CD4-positive, alpha-beta memory T cell (primary cell): ENCODE data around the gene NNMT. TPM values are rescaled to one million over a fixed set of nuclear protein-coding genes. Genes with fewer than 3 reads are reported as not detected.

Source experiments
- CTCF ChIA-PET: fragments of 350-600 bp; sonication (Branson Sonifier 250); formaldehyde crosslinking; loops from one replicate; lab custom pipeline; 2021; ENCODE audit warnings: inconsistent platforms; ENCODE audit not compliant: partially characterized antibody; lab: Charles Lee
- POLR2A ChIA-PET: fragments of 350-600 bp; sonication (Branson Sonifier 250); formaldehyde crosslinking; loops from one replicate; lab custom pipeline; 2021; ENCODE audit not compliant: partially characterized antibody; lab: Charles Lee
- DNase-seq, 5 donors: peaks; one replicate each; pipeline versions ENCODE4 v3.0.0 to v3.0.0-alpha.2; 2020 to 2022; ENCODE audit warnings: mixed read lengths in 1 of 5
- H3K27ac ChIP-seq: one replicate; pipeline ENCODE4 v1.7.0; 2013; ENCODE audit warnings: low read depth, low read length
- H3K27me3 ChIP-seq: 2 replicates; pipeline ENCODE4 v1.7.0; 2013; ENCODE audit warnings: mild to moderate bottlenecking, low read length, moderate library complexity; ENCODE audit not compliant: insufficient read depth
- H3K36me3 ChIP-seq: 2 replicates; pipeline ENCODE4 v1.7.0; 2013; ENCODE audit warnings: mild to moderate bottlenecking, low read length, moderate library complexity; ENCODE audit not compliant: insufficient read depth
- H3K4me1 ChIP-seq: 2 replicates; pipeline ENCODE4 v1.7.0; 2013; ENCODE audit warnings: mild to moderate bottlenecking, low read length, moderate library complexity; ENCODE audit not compliant: insufficient read depth
- H3K4me3 ChIP-seq, 2 donors: one replicate each; pipeline ENCODE4 v1.7.0; 2013; ENCODE audit warnings: low read length in 2 of 2, mild to moderate bottlenecking in 1 of 2
- H3K9me3 ChIP-seq, 2 donors: one replicate each; pipeline ENCODE4 v1.7.0; 2013; ENCODE audit warnings: low read length in 2 of 2, control low read depth in 1 of 2; ENCODE audit not compliant: control insufficient read depth in 1 of 2
- H3K27ac Mint-ChIP-seq, 7 donors: one replicate each; pipeline ENCODE4 v1.8.0; 2020 to 2021; ENCODE audit warnings: mixed read lengths in 7 of 7, mild to moderate bottlenecking in 6 of 7, inconsistent platforms in 3 of 7, moderate library complexity in 3 of 7
- H3K27me3 Mint-ChIP-seq, 2 donors: one replicate each; pipeline ENCODE4 v1.8.0; 2020 to 2021; ENCODE audit warnings: mixed read lengths in 2 of 2
- H3K36me3 Mint-ChIP-seq, 2 donors: one replicate each; pipeline ENCODE4 v1.8.0; 2020 to 2021; ENCODE audit warnings: mixed read lengths in 2 of 2, inconsistent platforms in 1 of 2, mild to moderate bottlenecking in 1 of 2
- H3K4me1 Mint-ChIP-seq, 4 donors: one replicate each; pipeline ENCODE4 v1.8.0; 2020 to 2021; ENCODE audit warnings: mixed read lengths in 4 of 4, mild to moderate bottlenecking in 1 of 4
- H3K4me3 Mint-ChIP-seq, 8 donors: one replicate each; pipeline ENCODE4 v1.8.0; 2020 to 2021; ENCODE audit warnings: mixed read lengths in 8 of 8, mild to moderate bottlenecking in 7 of 8, moderate library complexity in 6 of 8, inconsistent platforms in 3 of 8
- H3K9me3 Mint-ChIP-seq, 8 donors: one replicate each; pipeline ENCODE4 v1.8.0; 2020 to 2021; ENCODE audit warnings: mixed read lengths in 8 of 8, mild to moderate bottlenecking in 5 of 8, inconsistent platforms in 3 of 8, moderate library complexity in 1 of 8
- intact Hi-C: fragments of 100-400 bp; cut with micrococcal nuclease; formaldehyde crosslinking; loops from one replicate; pipeline ENCODE4 v1.15.1; 2023
- polyA plus RNA-seq, 2 donors: library from polyadenylated mRNA; unstranded; fragments of 300-500 nt; fragmentation: Illumina TruSeq; gene quantifications; one replicate each; pipeline ENCODE4 v1.2.3, GENCODE V29; 2021
- total RNA-seq, 2 experiments: library from RNA; stranded (reverse); gene quantifications; one replicate each; pipeline ENCODE4 v1.2.3, GENCODE V29; 2021

Gene NNMT
- total and polyA plus RNA-seq, 4 experiments from 2014 or later = not detected

GRCh38 chr11:114277637-114278341 lies 18.4 kb upstream of the NNMT start:
- H3K4me3 Mint-ChIP-seq = no peak overlapping the region
- Histone ChIP-seq H3K27me3 (peaks cover 5% of the 10 kb centered on the region), H3K27ac (no peak overlapping the region), H3K4me1 (no peaks in the 10 kb centered on the region), H3K9me3 (no peaks in the 10 kb centered on the region), H3K36me3 (no peaks in the 10 kb centered on the region), H3K4me3 (no peak overlapping the region)
- H3K36me3 Mint-ChIP-seq = no peaks in the 10 kb centered on the region
- ChIA-PET POLR2A (no interaction called here), CTCF (interaction anchor here (1.3 to 2.0 kb wide), 2 partner anchors 12 to 17 kb away, joined by 3 to 7 read pairs; no protein-coding TSS in a partner anchor)
- H3K4me1 Mint-ChIP-seq = no peaks in the 10 kb centered on the region
- intact Hi-C loops = no loop called here
- peaks cover 0 to 3% (median 0%) of the 10 kb centered on the region in 8 donors for H3K9me3 Mint-ChIP-seq
- H3K27ac Mint-ChIP-seq = no peak overlapping the region
- H3K27me3 Mint-ChIP-seq = peaks cover 27 to 45% of the 10 kb centered on the region in 2 donors
- no peak for DNase-seq

- H3K36me3 Mint-ChIP-seq = no peaks in the 10 kb centered on the region
- peaks cover 24 to 39% of the 10 kb centered on the region in 2 donors for H3K27me3 Mint-ChIP-seq
- H3K9me3 Mint-ChIP-seq = peaks cover 0 to 3% (median 0%) of the 10 kb centered on the region in 8 donors
- no peak overlapping the region for H3K4me3 ChIP-seq
- no peak overlapping the region for H3K27ac ChIP-seq
- H3K4me1 ChIP-seq = no peaks in the 10 kb centered on the region
- H3K27me3 ChIP-seq = peaks cover 5% of the 10 kb centered on the region
- ChIA-PET CTCF (interaction anchor here (1.3 to 2.0 kb wide), 2 partner anchors 12 to 18 kb away, joined by 3 to 7 read pairs; no protein-coding TSS in a partner anchor), POLR2A (no interaction called here)
- no peaks in the 10 kb centered on the region for H3K9me3 ChIP-seq
- no peaks in the 10 kb centered on the region for H3K36me3 ChIP-seq
- no peaks in the 10 kb centered on the region for H3K4me1 Mint-ChIP-seq
- DNase-seq = no peak
- H3K27ac Mint-ChIP-seq = no peak overlapping the region
- intact Hi-C loops = no loop called here
- H3K4me3 Mint-ChIP-seq = no peak overlapping the region
These were observed 17.7 kb upstream of the NNMT start for GRCh38 chr11:114278342-114279065.

GRCh38 chr11:114279792-114280546 lies 16.2 kb upstream of the NNMT start:
- Histone ChIP-seq H3K36me3 (no peaks in the 10 kb centered on the region), H3K4me3 (no peak overlapping the region), H3K9me3 (no peaks in the 10 kb centered on the region), H3K4me1 (no peaks in the 10 kb centered on the region), H3K27me3 (peaks cover 5% of the 10 kb centered on the region), H3K27ac (no peak overlapping the region)
- Mint-ChIP-seq H3K36me3 (no peaks in the 10 kb centered on the region), H3K4me3 (no peak overlapping the region), H3K9me3 (peaks cover 0 to 3% (median 0%) of the 10 kb centered on the region in 8 donors), H3K4me1 (no peaks in the 10 kb centered on the region), H3K27ac (no peak overlapping the region), H3K27me3 (peaks cover 19 to 31% of the 10 kb centered on the region in 2 donors)
- intact Hi-C loops = no loop called here
- ChIA-PET CTCF (no interaction called here), POLR2A (no interaction called here)
- no peak for DNase-seq

- ChIA-PET CTCF (no interaction called here), POLR2A (no interaction called here)
- H3K27me3 ChIP-seq = peaks cover 5% of the 10 kb centered on the region
- intact Hi-C loops = no loop called here
- Mint-ChIP-seq H3K36me3 (no peaks in the 10 kb centered on the region), H3K4me1 (no peaks in the 10 kb centered on the region), H3K27me3 (peaks cover 15 to 27% of the 10 kb centered on the region in 2 donors), H3K4me3 (no peak overlapping the region), H3K9me3 (peaks cover 0 to 3% (median 0%) of the 10 kb centered on the region in 8 donors), H3K27ac (no peak overlapping the region)
- DNase-seq = no peak
- H3K4me1 ChIP-seq = no peaks in the 10 kb centered on the region
- no peak overlapping the region for H3K27ac ChIP-seq
- H3K4me3 ChIP-seq = no peak overlapping the region
- no peaks in the 10 kb centered on the region for H3K36me3 ChIP-seq
- H3K9me3 ChIP-seq = no peaks in the 10 kb centered on the region
These were observed 15.5 kb upstream of the NNMT start for GRCh38 chr11:114280696-114281095.

- intact Hi-C loops = no loop called here
- no peak for DNase-seq
- POLR2A ChIA-PET = no interaction called here
- Histone ChIP-seq H3K4me3 (no peak overlapping the region), H3K36me3 (no peaks in the 10 kb centered on the region), H3K9me3 (no peaks in the 10 kb centered on the region), H3K4me1 (no peaks in the 10 kb centered on the region), H3K27me3 (peaks cover 5% of the 10 kb centered on the region), H3K27ac (no peak overlapping the region)
- no peak overlapping the region for H3K4me3 Mint-ChIP-seq
- CTCF ChIA-PET = no interaction called here
- no peaks in the 10 kb centered on the region for H3K4me1 Mint-ChIP-seq
- peaks cover 0 to 3% (median 0%) of the 10 kb centered on the region in 8 donors for H3K9me3 Mint-ChIP-seq
- peaks cover 13 to 25% of the 10 kb centered on the region in 2 donors for H3K27me3 Mint-ChIP-seq
- H3K27ac Mint-ChIP-seq = peak overlapping the region in 2 of 7 donors; percentile 7 to 16
- H3K36me3 Mint-ChIP-seq = no peaks in the 10 kb centered on the region
These were observed 14.7 kb upstream of the NNMT start for GRCh38 chr11:114281388-114281956.

- Mint-ChIP-seq H3K27me3 (peaks cover 13 to 21% of the 10 kb centered on the region in 2 donors), H3K4me1 (no peaks in the 10 kb centered on the region), H3K9me3 (peaks cover 0 to 3% (median 0%) of the 10 kb centered on the region in 8 donors), H3K36me3 (no peaks in the 10 kb centered on the region), H3K27ac (no peak overlapping the region), H3K4me3 (no peak overlapping the region)
- intact Hi-C loops = no loop called here
- Histone ChIP-seq H3K9me3 (no peaks in the 10 kb centered on the region), H3K27ac (no peak overlapping the region), H3K4me1 (no peaks in the 10 kb centered on the region), H3K36me3 (no peaks in the 10 kb centered on the region), H3K4me3 (no peak overlapping the region), H3K27me3 (peaks cover 1% of the 10 kb centered on the region)
- CTCF ChIA-PET = no interaction called here
- POLR2A ChIA-PET = no interaction called here
- DNase-seq = no peak
These were observed 13.7 kb upstream of the NNMT start for GRCh38 chr11:114282488-114282887.

- peaks cover 15 to 17% of the 10 kb centered on the region in 2 donors for H3K27me3 Mint-ChIP-seq
- ChIA-PET CTCF (no interaction called here), POLR2A (no interaction called here)
- intact Hi-C loops = no loop called here
- peaks cover 0 to 3% (median 0%) of the 10 kb centered on the region in 8 donors for H3K9me3 Mint-ChIP-seq
- no peaks in the 10 kb centered on the region for H3K4me1 ChIP-seq
- no peak overlapping the region for H3K27ac ChIP-seq
- no peaks in the 10 kb centered on the region for H3K36me3 ChIP-seq
- no peak overlapping the region for H3K4me3 Mint-ChIP-seq
- no peaks in the 10 kb centered on the region for H3K9me3 ChIP-seq
- H3K4me1 Mint-ChIP-seq = no peaks in the 10 kb centered on the region
- no peaks in the 10 kb centered on the region for H3K27me3 ChIP-seq
- no peaks in the 10 kb centered on the region for H3K36me3 Mint-ChIP-seq
- DNase-seq = no peak
- no peak overlapping the region for H3K4me3 ChIP-seq
- H3K27ac Mint-ChIP-seq = no peak overlapping the region
These were observed 12.8 kb upstream of the NNMT start for GRCh38 chr11:114283422-114283821.
